Measurements from ENCODE around the gene CHST1. TPM values are rescaled to one million over a fixed set of nuclear protein-coding genes. Genes with fewer than 3 reads are reported as not detected.

Gene CHST1
- total and polyA plus RNA-seq, 2 donors (not counting 3 experiments of a cell fraction or from before 2014, with no cell fraction given), result 12.6 to 40.5 TPM

- H3K27ac ChIP-seq (ENCODE audit: insufficient read depth, low read depth, low read length), result no peak overlapping the region
- no peak overlapping the region for H3K9ac ChIP-seq (replicated peaks; ENCODE audit: extremely low read depth, insufficient read depth, low read length)
- no peaks in the 10 kb centered on the region for H3K9me3 ChIP-seq (replicated peaks; ENCODE audit: control insufficient read depth, insufficient read depth, low read length)
- POLR2A ChIA-PET, result interaction anchor here (0.6 to 0.8 kb wide), 2 partner anchors 12 to 934 kb away, joined by 3 read pairs; no protein-coding TSS in a partner anchor
- BruUV-seq (replicated peaks), result no TSS peak
- H3K4me3 ChIP-seq (replicated peaks in 1 of 3; ENCODE audit: insufficient read depth in 1 of 3, low read depth in 1 of 3, low read length in 3 of 3), result no peak overlapping the region
- dilution Hi-C loops (cut with MboI; ENCODE audit: extremely low pct_ligation_motif_present, low sequenced_read_pairs), result no loop called here
- no peaks in the 10 kb centered on the region for H3K79me2 ChIP-seq (ENCODE audit: control insufficient read depth, insufficient read depth, low read length)
- no peak overlapping the region for H2AFZ ChIP-seq (ENCODE audit: low read depth, low read length)
- H4K20me1 ChIP-seq (replicated peaks; ENCODE audit: control insufficient read depth, extremely low read depth, insufficient read depth, low read length), result no peaks in the 10 kb centered on the region
- CTCF ChIA-PET, result interaction anchor here (0.8 to 4.4 kb wide), 4 partner anchors 10 to 125 kb away, joined by 3 to 65 read pairs (median 6); no protein-coding TSS in a partner anchor
- H3K9me1 ChIP-seq (replicated peaks; ENCODE audit: control insufficient read depth, extremely low read depth, insufficient read depth, low read length), result no peaks in the 10 kb centered on the region
- TF ChIP-seq, protein P1, sequence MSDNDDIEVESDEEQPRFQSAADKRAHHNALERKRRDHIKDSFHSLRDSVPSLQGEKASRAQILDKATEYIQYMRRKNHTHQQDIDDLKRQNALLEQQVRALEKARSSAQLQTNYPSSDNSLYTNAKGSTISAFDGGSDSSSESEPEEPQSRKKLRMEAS (IDR thresholded peaks at IDR 0.05; ENCODE audit: insufficient read depth, insufficient read length), result peak; percentile 79
- TF ChIP-seq MYC (IDR thresholded peaks at IDR 0.05; ENCODE audit: low read depth, low read length) (no peak), POLR2AphosphoS5 (IDR thresholded peaks at IDR 0.05; ENCODE audit: insufficient read depth, low read depth, low read length) (peak; percentile 32), FOS (IDR thresholded peaks at IDR 0.05; ENCODE audit: borderline replicate concordance, insufficient read depth, low read length) (peak; percentile 51)
- H3K36me3 ChIP-seq (ENCODE audit: control insufficient read depth in 2 of 2, extremely low read depth in 1 of 2, insufficient read depth in 2 of 2, low read length in 2 of 2), result no peaks in the 10 kb centered on the region
- intact Hi-C loops (cut with micrococcal nuclease), result no loop called here
- no peak overlapping the region for H3K4me2 ChIP-seq (ENCODE audit: insufficient read depth, low read length)
- FAIRE-seq (peak; percentile 88), DNase-seq (ENCODE audit: low read depth, low spot score) (peak; percentile 60)
- peaks cover 51% of the 10 kb centered on the region for H3K4me1 ChIP-seq (ENCODE audit: control insufficient read depth, extremely low read depth, insufficient read depth, low read length)
- H3K27me3 ChIP-seq (ENCODE audit: control insufficient read depth in 2 of 2, insufficient read depth in 2 of 2, low read length in 2 of 2), result no peaks in the 10 kb centered on the region
Measured at GRCh38 chr11:45646275-45646927, 19.0 kb downstream of the CHST1 start.

GRCh38 chr11:45644981-45645889 is 20.2 kb downstream of the CHST1 start:
- Histone ChIP-seq H3K27ac (ENCODE audit: insufficient read depth, low read depth, low read length) (no peak overlapping the region), H3K9me3 (replicated peaks; ENCODE audit: control insufficient read depth, insufficient read depth, low read length) (no peaks in the 10 kb centered on the region), H3K9me1 (replicated peaks; ENCODE audit: control insufficient read depth, extremely low read depth, insufficient read depth, low read length) (no peaks in the 10 kb centered on the region), H3K4me1 (ENCODE audit: control insufficient read depth, extremely low read depth, insufficient read depth, low read length) (peaks cover 52% of the 10 kb centered on the region), H3K9ac (replicated peaks; ENCODE audit: extremely low read depth, insufficient read depth, low read length) (no peak overlapping the region), H3K79me2 (ENCODE audit: control insufficient read depth, insufficient read depth, low read length) (no peaks in the 10 kb centered on the region), H2AFZ (ENCODE audit: low read depth, low read length) (no peak overlapping the region), H3K4me3 (replicated peaks in 1 of 3; ENCODE audit: insufficient read depth in 1 of 3, low read depth in 1 of 3, low read length in 3 of 3) (no peak overlapping the region), H4K20me1 (replicated peaks; ENCODE audit: control insufficient read depth, extremely low read depth, insufficient read depth, low read length) (no peaks in the 10 kb centered on the region), H3K36me3 (ENCODE audit: control insufficient read depth in 2 of 2, extremely low read depth in 1 of 2, insufficient read depth in 2 of 2, low read length in 2 of 2) (no peaks in the 10 kb centered on the region), H3K4me2 (ENCODE audit: insufficient read depth, low read length) (no peak overlapping the region), H3K27me3 (ENCODE audit: control insufficient read depth in 2 of 2, insufficient read depth in 2 of 2, low read length in 2 of 2) (no peaks in the 10 kb centered on the region)
- dilution Hi-C loops (cut with MboI; ENCODE audit: extremely low pct_ligation_motif_present, low sequenced_read_pairs) (no loop called here), intact Hi-C loops (cut with micrococcal nuclease) (loop anchor here (5.0 kb wide), 1 partner anchor 127 kb away; no protein-coding TSS in a partner anchor)
- ChIA-PET CTCF (interaction anchor here (2.4 to 4.4 kb wide), 2 partner anchors 11 to 126 kb away, joined by 7 to 65 read pairs; no protein-coding TSS in a partner anchor), POLR2A (no interaction called here)
- FAIRE-seq (no peak), DNase-seq (ENCODE audit: low read depth, low spot score) (no peak)
- TF ChIP-seq MYC (IDR thresholded peaks at IDR 0.05; ENCODE audit: low read depth, low read length) (no peak), JUN (IDR thresholded peaks at IDR 0.05; ENCODE audit: borderline replicate concordance, insufficient read depth, insufficient read length, low read depth) (no peak), FOS (IDR thresholded peaks at IDR 0.05; ENCODE audit: borderline replicate concordance, insufficient read depth, low read length) (no peak), GATA2 (IDR thresholded peaks at IDR 0.05; ENCODE audit: insufficient read depth, insufficient read length, low read depth, low read length) (no peak), POLR2AphosphoS5 (IDR thresholded peaks at IDR 0.05; ENCODE audit: insufficient read depth, low read depth, low read length) (no peak), POLR2A (IDR thresholded peaks at IDR 0.05; ENCODE audit: low read depth, low read length) (no peak), EZH2 (IDR thresholded peaks at IDR 0.05; ENCODE audit: borderline replicate concordance, low read depth, low read length, severe bottlenecking) (no peak)
- TF ChIP-seq, protein P2, sequence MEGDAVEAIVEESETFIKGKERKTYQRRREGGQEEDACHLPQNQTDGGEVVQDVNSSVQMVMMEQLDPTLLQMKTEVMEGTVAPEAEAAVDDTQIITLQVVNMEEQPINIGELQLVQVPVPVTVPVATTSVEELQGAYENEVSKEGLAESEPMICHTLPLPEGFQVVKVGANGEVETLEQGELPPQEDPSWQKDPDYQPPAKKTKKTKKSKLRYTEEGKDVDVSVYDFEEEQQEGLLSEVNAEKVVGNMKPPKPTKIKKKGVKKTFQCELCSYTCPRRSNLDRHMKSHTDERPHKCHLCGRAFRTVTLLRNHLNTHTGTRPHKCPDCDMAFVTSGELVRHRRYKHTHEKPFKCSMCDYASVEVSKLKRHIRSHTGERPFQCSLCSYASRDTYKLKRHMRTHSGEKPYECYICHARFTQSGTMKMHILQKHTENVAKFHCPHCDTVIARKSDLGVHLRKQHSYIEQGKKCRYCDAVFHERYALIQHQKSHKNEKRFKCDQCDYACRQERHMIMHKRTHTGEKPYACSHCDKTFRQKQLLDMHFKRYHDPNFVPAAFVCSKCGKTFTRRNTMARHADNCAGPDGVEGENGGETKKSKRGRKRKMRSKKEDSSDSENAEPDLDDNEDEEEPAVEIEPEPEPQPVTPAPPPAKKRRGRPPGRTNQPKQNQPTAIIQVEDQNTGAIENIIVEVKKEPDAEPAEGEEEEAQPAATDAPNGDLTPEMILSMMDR (IDR thresholded peaks at IDR 0.05; ENCODE audit: extremely low read depth in 1 of 2, insufficient read depth in 1 of 2, low read depth in 1 of 2, low read length in 2 of 2), result no peak
- TF ChIP-seq, protein P1 (IDR thresholded peaks at IDR 0.05; ENCODE audit: insufficient read depth, insufficient read length), result no peak
- no TSS peak for BruUV-seq (replicated peaks)

Measured in endothelial cell of umbilical vein (primary cell).